Mammary epithelial cell (primary cell): Measurements from ENCODE around the gene MMS22L.

Experiments used
- CTCF ChIP-seq, 2 donors: IDR thresholded peaks in 1 of 2; conservative IDR thresholded peaks in 1 of 2; 2 replicates each; pipeline ENCODE4 v1.5.1; 2011 to 2012; ENCODE audit warnings: inconsistent platforms in 2 of 2, low read length in 2 of 2, mild to moderate bottlenecking in 2 of 2, control low read depth in 1 of 2, low read depth in 1 of 2; ENCODE audit not compliant: insufficient read depth in 1 of 2; ENCODE audit errors: extremely low read depth in 1 of 2
- EZH2 ChIP-seq: IDR thresholded peaks from 2 replicates; pipeline ENCODE4 v1.6.1; 2012; ENCODE audit warnings: low read length, inconsistent platforms, borderline replicate concordance

GRCh38 chr6:97316978-97317377, 34.0 kb upstream of the MMS22L start:
- TF ChIP-seq CTCF (conservative IDR thresholded peaks at IDR 0.05 in 1 of 2, IDR thresholded peaks at IDR 0.05 in 1 of 2; ENCODE audit: extremely low read depth in 1 of 2, insufficient read depth in 1 of 2, low read depth in 1 of 2, low read length in 2 of 2) (no peak), EZH2 (no peak)
